Mammary microvascular endothelial cell (primary cell): ENCODE measurements around the gene ZNF697. TPM values are rescaled to one million over a fixed set of nuclear protein-coding genes. Genes with fewer than 3 reads are reported as not detected.

Experiments used
- total RNA-seq: library from RNA; depleted of rRNA; stranded (reverse); fragments of >200 nt; gene quantifications from 2 replicates; pipeline ENCODE4 v1.2.3, GENCODE V29; 2015

The ZNF697 gene
- total RNA-seq, result 12.6 and 15.3 TPM in 2 replicates

GRCh38 chr1:119647734-119648619 is at the start of gene ZNF697:
ZNF697 (minus strand) TSS chr1:119648266; CDS start chr1:119626100, 22,166 bp downstream.

Other genes starting within 250 kb of the ZNF697 start
- not detected in 2 replicates for gene HSD3B2, start 233.1 kb downstream of the ZNF697 start, total RNA-seq
- not detected in 2 replicates for gene HSD3B1, start 141.1 kb downstream of the ZNF697 start, total RNA-seq
- gene PHGDH, start 63.7 kb upstream of the ZNF697 start, total RNA-seq, result 16.6 and 30.6 TPM in 2 replicates
- gene HMGCS2, start 120.6 kb upstream of the ZNF697 start, total RNA-seq, result not detected in 2 replicates
- not detected in 2 replicates for gene REG4, start 163.2 kb upstream of the ZNF697 start, total RNA-seq
- not detected in 2 replicates for gene ADAM30, start 248.2 kb upstream of the ZNF697 start, total RNA-seq